Left lung (tissue), 10 donors: Measurements from ENCODE around the gene GPR152. TPM values are rescaled to one million over a fixed set of nuclear protein-coding genes. Genes with fewer than 3 reads are reported as not detected.
A peak's percentile ranks its signal among the peaks of the same experiment; 100 is the strongest.

ENCODE experiments used
- ATAC-seq: fragments of 200-7000 bp; cut with Tn5 transposase; one replicate; pipeline ENCODE4 v1.9.1; 2020; ENCODE audit warnings: moderate library complexity
- DNase-seq, 4 donors: peaks; one replicate each; pipeline ENCODE4 v3.0.0-alpha.2; 2013 to 2020
- H3K27ac ChIP-seq, 2 donors: fragments of 200-600 bp; sonication (generic) in 1 of 2; one replicate each; pipeline versions ENCODE4 v1.5.0 to v1.8.0; 2020 to 2021
- H3K27me3 ChIP-seq, 2 donors: fragments of 200-600 bp; sonication (generic) in 1 of 2; one replicate each; pipeline versions ENCODE4 v1.5.0 to v1.8.0; 2020 to 2021
- H3K36me3 ChIP-seq, 2 donors: fragments of 200-600 bp; sonication (generic) in 1 of 2; one replicate each; pipeline versions ENCODE4 v1.5.0 to v1.8.0; 2020 to 2021
- H3K4me1 ChIP-seq, 2 donors: fragments of 200-600 bp; one replicate each; pipeline ENCODE4 v1.8.0; 2021
- H3K4me3 ChIP-seq, 2 donors: fragments of 200-600 bp; sonication (generic) in 1 of 2; one replicate each; pipeline versions ENCODE4 v1.5.0 to v1.8.0; 2020 to 2021; ENCODE audit warnings: mild to moderate bottlenecking in 1 of 2
- H3K9me3 ChIP-seq, 2 donors: fragments of 200-600 bp; sonication (generic) in 1 of 2; one replicate each; pipeline versions ENCODE4 v1.5.0 to v1.8.0; 2020 to 2021
- CTCF ChIP-seq, 2 donors: fragments of 200-600 bp; sonication (generic) in 1 of 2; IDR thresholded peaks; one replicate each; pipeline versions ENCODE4 v1.5.0 to v1.8.0; 2021; ENCODE audit warnings: antibody characterized with exemption in 2 of 2
- intact Hi-C, 2 donors: fragments of 100-400 bp; cut with DNase I; formaldehyde crosslinking; loops; one replicate each; pipeline versions ENCODE4 v1.11.2 to v1.14.2; 2022
- polyA plus RNA-seq, 6 donors: library from polyadenylated mRNA; unstranded; fragments of 120-200 nt; gene quantifications; one replicate each; pipeline ENCODE4 v1.2.1, GENCODE V29; 2013; ENCODE audit not compliant: insufficient read length in 6 of 6
- total RNA-seq, 2 donors: library from RNA; stranded (reverse); fragmentation: NEBNext Ultra II Directional; extraction: Animal tissue kit (Norgen Biotek cat#: 25700); gene quantifications; one replicate each; pipeline ENCODE4 v1.2.1, GENCODE V29; 2021
- donor health status: DM: no; HTN: yes; CAD: no.
- donor health status: DM: no; HTN: no; CAD: no.

Gene GPR152
- total and polyA plus RNA-seq, 8 donors = not detected

GRCh38 chr11:67441731-67442351 is 10.7 kb downstream of the GPR152 start:
- no peak for TF ChIP-seq CTCF (IDR thresholded peaks at IDR 0.05)

GRCh38 chr11:67441098-67441563 is 11.4 kb downstream of the GPR152 start:
- TF ChIP-seq CTCF (IDR thresholded peaks at IDR 0.05) = no peak
- H3K4me3 ChIP-seq = no peak overlapping the region
- no peaks in the 10 kb centered on the region for H3K27me3 ChIP-seq
- intact Hi-C loops = no loop called here
- peaks cover 0 to 57% of the 10 kb centered on the region in 2 donors for H3K36me3 ChIP-seq
- ATAC-seq = no peak
- H3K9me3 ChIP-seq = no peaks in the 10 kb centered on the region
- H3K27ac ChIP-seq = peak overlapping the region in 1 of 2 donors; percentile 18
- peaks cover 6 to 76% of the 10 kb centered on the region in 2 donors for H3K4me1 ChIP-seq
- DNase-seq = peak in 1 of 4 donors; percentile 72

More at GRCh38 chr11:67441731-67442351, 10.7 kb downstream of the GPR152 start:
- H3K9me3 ChIP-seq = no peaks in the 10 kb centered on the region
- H3K4me3 ChIP-seq = peak overlapping the region in 1 of 2 donors; percentile 89
- ATAC-seq = no peak
- no peaks in the 10 kb centered on the region for H3K27me3 ChIP-seq
- peaks cover 6 to 71% of the 10 kb centered on the region in 2 donors for H3K4me1 ChIP-seq
- peak overlapping the region in 1 of 2 donors; percentile 18 for H3K27ac ChIP-seq
- H3K36me3 ChIP-seq = peaks cover 0 to 53% of the 10 kb centered on the region in 2 donors
- intact Hi-C loops = no loop called here
- peak in 1 of 4 donors; percentile 73 for DNase-seq

GRCh38 chr11:67440229-67441097 is 12.1 kb downstream of the GPR152 start:
- Histone ChIP-seq H3K36me3 (peaks cover 0 to 64% of the 10 kb centered on the region in 2 donors), H3K4me3 (no peak overlapping the region), H3K4me1 (peaks cover 6 to 81% of the 10 kb centered on the region in 2 donors), H3K27ac (peak overlapping the region in 1 of 2 donors; percentile 45), H3K9me3 (no peaks in the 10 kb centered on the region), H3K27me3 (no peaks in the 10 kb centered on the region)
- no peak for ATAC-seq
- intact Hi-C loops = no loop called here
- peak in 1 of 4 donors; percentile 55 for DNase-seq
- no peak for TF ChIP-seq CTCF (IDR thresholded peaks at IDR 0.05)

- H3K4me1 ChIP-seq = peaks cover 6 to 83% of the 10 kb centered on the region in 2 donors
- intact Hi-C loops = no loop called here
- peak; percentile 2 for ATAC-seq
- no peaks in the 10 kb centered on the region for H3K9me3 ChIP-seq
- peaks cover 0 to 73% of the 10 kb centered on the region in 2 donors for H3K36me3 ChIP-seq
- no peaks in the 10 kb centered on the region for H3K27me3 ChIP-seq
- TF ChIP-seq CTCF (IDR thresholded peaks at IDR 0.05) = no peak
- peak overlapping the region in 1 of 2 donors; percentile 45 for H3K27ac ChIP-seq
- peak overlapping the region in 1 of 2 donors; percentile 34 for H3K4me3 ChIP-seq
- peak in 1 of 4 donors; percentile 81 for DNase-seq
These were observed 13.0 kb downstream of the GPR152 start for GRCh38 chr11:67439321-67440228.
